ENCODE data around the gene NPY. TPM values are rescaled to one million over a fixed set of nuclear protein-coding genes. Genes with fewer than 3 reads are reported as not detected.

Gene NPY
- total and polyA plus RNA-seq, 4 donors: 0.47 TPM; not detected in 3

- Histone ChIP-seq H3K9ac (ENCODE audit: low read depth in 1 of 2, low read length in 2 of 2) (no peak overlapping the region), H3K27me3 (ENCODE audit: control insufficient read depth in 4 of 4, insufficient read depth in 4 of 4, low read length in 3 of 4) (peaks cover 0 to 10% (median 3%) of the 10 kb centered on the region in 4 donors), H3K4me1 (ENCODE audit: control insufficient read depth in 4 of 4, insufficient read depth in 4 of 4, low read length in 3 of 4) (peaks cover 0 to 4% (median 2%) of the 10 kb centered on the region in 4 donors), H3K27ac (ENCODE audit: low read depth in 1 of 2, low read length in 2 of 2) (no peak overlapping the region), H3K36me3 (ENCODE audit: control insufficient read depth in 4 of 4, insufficient read depth in 3 of 4, low read depth in 1 of 4, low read length in 3 of 4) (no peaks in the 10 kb centered on the region), H3K9me3 (ENCODE audit: control insufficient read depth in 4 of 4, low read length in 3 of 4) (no peaks in the 10 kb centered on the region), H3K4me3 (ENCODE audit: low read depth in 1 of 3, low read length in 3 of 3) (no peak overlapping the region)
- 25% methylated on average over 5 of the region's 5 CpGs for WGBS
- TF ChIP-seq HNF4G (IDR thresholded peaks at IDR 0.05) (no peak), FOXA2 (IDR thresholded peaks at IDR 0.05) (no peak), TAF1 (conservative IDR thresholded peaks at IDR 0.05) (no peak), GABPA (IDR thresholded peaks at IDR 0.05 in 1 of 2, conservative IDR thresholded peaks at IDR 0.05 in 1 of 2) (no peak), NR2F2 (IDR thresholded peaks at IDR 0.05) (no peak), HNF4A (conservative IDR thresholded peaks at IDR 0.05) (peak in 1 of 2 donors; percentile 25), RXRA (IDR thresholded peaks at IDR 0.05) (peak in 1 of 2 donors; percentile 18), FOXA1 (IDR thresholded peaks at IDR 0.05) (no peak), JUND (IDR thresholded peaks at IDR 0.05) (no peak), RAD21 (IDR thresholded peaks at IDR 0.05) (peak; percentile 72 to 80), SP1 (IDR thresholded peaks at IDR 0.05) (no peak)
- TF ChIP-seq, protein P1, sequence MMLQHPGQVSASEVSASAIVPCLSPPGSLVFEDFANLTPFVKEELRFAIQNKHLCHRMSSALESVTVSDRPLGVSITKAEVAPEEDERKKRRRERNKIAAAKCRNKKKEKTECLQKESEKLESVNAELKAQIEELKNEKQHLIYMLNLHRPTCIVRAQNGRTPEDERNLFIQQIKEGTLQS (IDR thresholded peaks at IDR 0.05): no peak
- TF ChIP-seq, protein P2, sequence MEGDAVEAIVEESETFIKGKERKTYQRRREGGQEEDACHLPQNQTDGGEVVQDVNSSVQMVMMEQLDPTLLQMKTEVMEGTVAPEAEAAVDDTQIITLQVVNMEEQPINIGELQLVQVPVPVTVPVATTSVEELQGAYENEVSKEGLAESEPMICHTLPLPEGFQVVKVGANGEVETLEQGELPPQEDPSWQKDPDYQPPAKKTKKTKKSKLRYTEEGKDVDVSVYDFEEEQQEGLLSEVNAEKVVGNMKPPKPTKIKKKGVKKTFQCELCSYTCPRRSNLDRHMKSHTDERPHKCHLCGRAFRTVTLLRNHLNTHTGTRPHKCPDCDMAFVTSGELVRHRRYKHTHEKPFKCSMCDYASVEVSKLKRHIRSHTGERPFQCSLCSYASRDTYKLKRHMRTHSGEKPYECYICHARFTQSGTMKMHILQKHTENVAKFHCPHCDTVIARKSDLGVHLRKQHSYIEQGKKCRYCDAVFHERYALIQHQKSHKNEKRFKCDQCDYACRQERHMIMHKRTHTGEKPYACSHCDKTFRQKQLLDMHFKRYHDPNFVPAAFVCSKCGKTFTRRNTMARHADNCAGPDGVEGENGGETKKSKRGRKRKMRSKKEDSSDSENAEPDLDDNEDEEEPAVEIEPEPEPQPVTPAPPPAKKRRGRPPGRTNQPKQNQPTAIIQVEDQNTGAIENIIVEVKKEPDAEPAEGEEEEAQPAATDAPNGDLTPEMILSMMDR (IDR thresholded peaks at IDR 0.05; ENCODE audit: low read depth, low read length, missing input control): peak; percentile 28
- DNase-seq (ENCODE audit: low spot score): no peak
These were observed 6.1 kb downstream of the NPY start for GRCh38 chr7:24290004-24290641.

DNA sequence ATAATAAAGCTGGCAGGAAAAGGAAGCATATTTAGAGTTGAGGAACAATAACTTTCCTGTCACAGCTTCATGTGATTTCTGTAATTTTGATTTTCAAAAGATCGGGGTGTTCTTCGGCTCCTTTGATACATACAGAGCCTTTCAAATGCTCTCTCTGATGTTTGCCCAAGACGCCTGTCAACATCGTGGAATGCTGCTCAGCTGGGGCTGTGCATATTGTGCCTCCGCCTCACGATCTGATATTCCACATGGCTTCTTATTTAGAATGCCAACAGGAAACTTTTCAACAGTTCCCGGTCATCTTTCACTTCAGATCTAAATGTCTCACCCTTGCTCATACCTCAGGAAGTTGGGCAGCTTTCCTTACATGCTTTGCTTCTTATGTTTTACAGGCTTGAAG lies 7.3 kb downstream of the NPY start:
- Histone ChIP-seq H3K4me1 (ENCODE audit: control insufficient read depth in 4 of 4, insufficient read depth in 4 of 4, low read length in 3 of 4) (no peaks in the 10 kb centered on the region), H3K9me3 (ENCODE audit: control insufficient read depth in 4 of 4, low read length in 3 of 4) (no peaks in the 10 kb centered on the region), H3K4me3 (ENCODE audit: low read depth in 1 of 3, low read length in 3 of 3) (no peak overlapping the region), H3K27ac (ENCODE audit: low read depth in 1 of 2, low read length in 2 of 2) (no peak overlapping the region), H3K9ac (ENCODE audit: low read depth in 1 of 2, low read length in 2 of 2) (no peak overlapping the region), H3K27me3 (ENCODE audit: control insufficient read depth in 4 of 4, insufficient read depth in 4 of 4, low read length in 3 of 4) (peaks cover 0 to 4% (median 2%) of the 10 kb centered on the region in 4 donors), H3K36me3 (ENCODE audit: control insufficient read depth in 4 of 4, insufficient read depth in 3 of 4, low read depth in 1 of 4, low read length in 3 of 4) (no peaks in the 10 kb centered on the region)
- DNase-seq (ENCODE audit: low spot score): no peak
- WGBS: 61% methylated on average over 7 of the region's 7 CpGs
- TF ChIP-seq MAX (IDR thresholded peaks at IDR 0.05): no peak

- Histone ChIP-seq H3K9me3 (ENCODE audit: control insufficient read depth in 4 of 4, low read length in 3 of 4) (no peaks in the 10 kb centered on the region), H3K4me1 (ENCODE audit: control insufficient read depth in 4 of 4, insufficient read depth in 4 of 4, low read length in 3 of 4) (no peaks in the 10 kb centered on the region), H3K27ac (ENCODE audit: low read depth in 1 of 2, low read length in 2 of 2) (no peak overlapping the region), H3K36me3 (ENCODE audit: control insufficient read depth in 4 of 4, insufficient read depth in 3 of 4, low read depth in 1 of 4, low read length in 3 of 4) (no peaks in the 10 kb centered on the region), H3K27me3 (ENCODE audit: control insufficient read depth in 4 of 4, insufficient read depth in 4 of 4, low read length in 3 of 4) (no peaks in the 10 kb centered on the region), H3K4me3 (ENCODE audit: low read depth in 1 of 3, low read length in 3 of 3) (no peak overlapping the region), H3K9ac (ENCODE audit: low read depth in 1 of 2, low read length in 2 of 2) (no peak overlapping the region)
- 57% methylated on average over 3 of the region's 3 CpGs for WGBS
- DNase-seq (ENCODE audit: low spot score): no peak
- TF ChIP-seq SP1 (IDR thresholded peaks at IDR 0.05) (no peak), REST (IDR thresholded peaks at IDR 0.05) (no peak), NR2F2 (IDR thresholded peaks at IDR 0.05) (no peak), MAX (IDR thresholded peaks at IDR 0.05) (no peak), FOXA2 (IDR thresholded peaks at IDR 0.05) (no peak), FOXA1 (IDR thresholded peaks at IDR 0.05) (no peak), GABPA (IDR thresholded peaks at IDR 0.05 in 1 of 2, conservative IDR thresholded peaks at IDR 0.05 in 1 of 2) (no peak), ZBTB33 (IDR thresholded peaks at IDR 0.05) (no peak)
- TF ChIP-seq, protein P1 (IDR thresholded peaks at IDR 0.05): no peak
These were observed 13.4 kb downstream of the NPY start for GRCh38 chr7:24297362-24297761.

Measured in liver (tissue), 9 donors.